GM12874 (cell line): ENCODE measurements around the gene CBARP.

ENCODE experiments used
- CTCF ChIP-seq: IDR thresholded peaks from 2 replicates; pipeline ENCODE4 v1.5.1; 2011; ENCODE audit warnings: low read depth, mild to moderate bottlenecking, control low read depth, low read length, moderate library complexity; ENCODE audit not compliant: insufficient read depth

Gene CBARP

DNA sequence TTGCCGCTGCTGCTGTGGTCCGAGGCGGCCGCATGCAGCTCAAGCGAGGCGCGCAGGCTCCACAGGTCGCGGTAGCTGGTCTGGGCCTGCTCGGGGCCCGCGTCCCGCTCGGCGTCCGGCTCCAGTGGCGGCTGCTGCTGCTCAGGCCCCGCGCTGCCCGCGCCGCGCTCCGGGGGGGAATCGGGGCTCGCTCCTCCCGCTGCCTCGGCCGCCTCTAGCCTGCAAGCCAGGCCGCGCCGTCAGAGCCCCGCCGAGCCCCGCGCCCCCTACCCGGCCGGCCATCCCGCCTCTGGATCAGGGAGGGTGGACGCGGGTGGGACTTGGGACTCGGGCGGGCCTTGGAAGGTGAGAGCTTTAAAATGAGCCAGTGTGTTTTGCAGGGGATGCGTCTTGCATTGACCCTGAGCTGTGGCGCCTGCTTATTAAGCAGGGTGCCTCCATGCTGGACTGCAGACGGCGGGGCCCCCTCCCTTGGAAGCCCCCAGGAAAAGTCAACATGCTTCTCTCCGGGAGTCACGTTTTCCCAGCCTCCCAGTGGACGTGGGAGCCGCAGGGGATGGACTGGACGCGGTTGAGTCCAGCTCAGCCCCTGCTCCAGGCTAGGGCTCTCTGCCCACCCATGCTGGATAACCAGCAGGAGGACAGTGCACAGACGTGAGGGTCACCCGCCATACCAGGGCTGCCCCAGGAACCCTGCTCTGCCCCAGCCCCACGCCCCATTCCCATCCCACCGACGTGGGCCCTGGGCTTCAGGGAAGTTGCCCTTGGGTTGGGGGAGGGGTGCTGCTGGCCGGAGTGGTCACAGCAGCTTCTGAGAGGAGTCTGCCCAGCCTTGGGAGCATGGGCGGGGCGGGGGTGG lies 7.7 kb downstream of the CBARP start:
- TF ChIP-seq CTCF: no peak

GRCh38 chr19:1229056-1229923 lies 8.5 kb downstream of the CBARP start:
- TF ChIP-seq CTCF: no peak

- TF ChIP-seq CTCF: no peak
These were observed 9.4 kb downstream of the CBARP start for GRCh38 chr19:1228161-1228957.

- TF ChIP-seq CTCF: no peak
These were observed 10.3 kb downstream of the CBARP start for GRCh38 chr19:1227304-1228054.

GRCh38 chr19:1226522-1227303 lies 11.1 kb downstream of the CBARP start:
- TF ChIP-seq CTCF: no peak

- TF ChIP-seq CTCF: no peak
These were observed 11.6 kb downstream of the CBARP start for GRCh38 chr19:1226227-1226518.
